Measurements from ENCODE around the gene SENP2. TPM values are rescaled to one million over a fixed set of nuclear protein-coding genes. Genes with fewer than 3 reads are reported as not detected.
"Not testable (repeated sequence)": the region's sequence is repeated elsewhere in the genome, so short reads cannot be mapped to it uniquely, and the experiment has no call there.

SENP2 gene
- total RNA-seq, 4 donors from 2014 or later: 8.5 to 54.4 (median 49.8) TPM

GRCh38 chr3:185639632-185640206 lies 53.6 kb downstream of the SENP2 start:
- Histone ChIP-seq H3K36me3 (no peaks in the 10 kb centered on the region), H3K27me3 (no peaks in the 10 kb centered on the region), H3K4me1 (no peaks in the 10 kb centered on the region), H3K27ac (no peak overlapping the region), H3K4me3 (no peak overlapping the region), H3K9me3 (no peaks in the 10 kb centered on the region)
- no peak for DNase-seq
- intact Hi-C loops (cut with DNase I; ENCODE audit: low total_unique reads): no loop called here
- no peak for TF ChIP-seq POLR2A (IDR thresholded peaks at IDR 0.05)
- no peak for TF ChIP-seq CTCF (IDR thresholded peaks at IDR 0.05)

GRCh38 chr3:185640308-185640707 lies 54.2 kb downstream of the SENP2 start:
- Histone ChIP-seq H3K27ac (no peak overlapping the region), H3K9me3 (no peaks in the 10 kb centered on the region), H3K27me3 (no peaks in the 10 kb centered on the region), H3K4me1 (no peaks in the 10 kb centered on the region), H3K4me3 (no peak overlapping the region), H3K36me3 (no peaks in the 10 kb centered on the region)
- TF ChIP-seq CTCF (IDR thresholded peaks at IDR 0.05) (no peak), POLR2A (IDR thresholded peaks at IDR 0.05) (no peak)
- intact Hi-C loops (cut with DNase I; ENCODE audit: low total_unique reads): no loop called here
- no peak for DNase-seq

GRCh38 chr3:185645191-185645590 lies 59.1 kb downstream of the SENP2 start:
- H3K27me3 ChIP-seq; H3K9me3 ChIP-seq; DNase-seq; H3K36me3 ChIP-seq; H3K4me1 ChIP-seq; H3K27ac ChIP-seq; intact Hi-C loops (cut with DNase I; ENCODE audit: low total_unique reads); H3K4me3 ChIP-seq: not testable (repeated sequence)

GRCh38 chr3:185645596-185646381 lies 59.7 kb downstream of the SENP2 start:
- H3K36me3 ChIP-seq: no peaks in the 10 kb centered on the region
- intact Hi-C loops (cut with DNase I; ENCODE audit: low total_unique reads): no loop called here
- H3K27ac ChIP-seq: no peak overlapping the region
- H3K9me3 ChIP-seq: no peaks in the 10 kb centered on the region
- TF ChIP-seq CTCF (IDR thresholded peaks at IDR 0.05) (no peak), POLR2A (IDR thresholded peaks at IDR 0.05) (no peak)
- no peaks in the 10 kb centered on the region for H3K27me3 ChIP-seq
- no peaks in the 10 kb centered on the region for H3K4me1 ChIP-seq
- no peak for DNase-seq
- H3K4me3 ChIP-seq: no peak overlapping the region

GRCh38 chr3:185646382-185647133 lies 60.5 kb downstream of the SENP2 start:
- H3K4me1 ChIP-seq: no peaks in the 10 kb centered on the region
- H3K27ac ChIP-seq: no peak overlapping the region
- intact Hi-C loops (cut with DNase I; ENCODE audit: low total_unique reads): no loop called here
- no peaks in the 10 kb centered on the region for H3K36me3 ChIP-seq
- TF ChIP-seq CTCF (IDR thresholded peaks at IDR 0.05) (no peak), POLR2A (IDR thresholded peaks at IDR 0.05) (no peak)
- no peaks in the 10 kb centered on the region for H3K9me3 ChIP-seq
- H3K27me3 ChIP-seq: no peaks in the 10 kb centered on the region
- DNase-seq: no peak
- H3K4me3 ChIP-seq: no peak overlapping the region

Measured in uterus (tissue), 4 donors.